ENCODE measurements around the gene SOS2.

DNA sequence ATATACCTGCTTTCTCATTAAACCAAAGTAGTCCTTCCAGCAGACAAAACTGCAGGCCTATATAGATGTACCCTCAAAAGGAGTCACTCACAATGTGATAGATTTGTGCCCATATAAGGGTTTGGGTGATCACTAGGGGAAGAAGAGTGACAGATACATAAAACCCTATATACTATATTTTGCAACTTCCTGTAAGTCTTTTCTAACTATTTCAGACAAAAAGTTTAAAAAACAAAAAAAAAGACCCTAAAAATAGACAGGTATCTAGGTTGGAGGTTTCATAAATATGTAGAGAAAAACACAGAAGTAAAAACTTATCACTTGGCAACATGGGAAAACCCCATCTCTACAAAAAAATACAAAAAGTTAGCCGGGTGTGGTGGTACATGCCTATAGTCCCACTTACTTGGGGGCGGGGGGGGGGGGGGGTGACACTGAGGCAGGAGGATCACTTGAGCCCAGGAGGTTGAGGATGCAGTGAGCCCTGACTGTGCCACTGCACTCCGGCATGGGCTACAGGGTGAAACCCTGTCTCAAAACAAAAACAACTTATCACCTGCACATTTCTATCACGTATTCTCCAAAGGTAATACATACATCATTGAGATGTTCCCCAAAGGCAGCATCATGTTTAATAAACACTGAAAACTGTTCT lies 117.9 kb downstream of the SOS2 start:
- TF ChIP-seq CTCF (conservative IDR thresholded peaks at IDR 0.05; ENCODE audit: low read depth, low read length) (no peak), EZH2 (IDR thresholded peaks at IDR 0.05; ENCODE audit: low read length, unreplicated experiment) (no peak), EZH2phosphoT487 (IDR thresholded peaks at IDR 0.05; ENCODE audit: borderline replicate concordance, low read length) (no peak)

Measured in PC-3 (cell line).